HUES48 (cell line): ENCODE data around the gene GSTM2.
"Not testable (repeated sequence)": the region's sequence is repeated elsewhere in the genome, so short reads cannot be mapped to it uniquely, and the experiment has no call there.

Source experiments
- H3K27ac ChIP-seq: one replicate; pipeline ENCODE4 v1.7.0; 2013; ENCODE audit warnings: low read depth, low read length, inconsistent platforms
- H3K27me3 ChIP-seq: 2 replicates; pipeline ENCODE4 v1.6.1; 2013; ENCODE audit warnings: mild to moderate bottlenecking, low read length; ENCODE audit not compliant: control insufficient read depth, insufficient read depth
- H3K36me3 ChIP-seq: 2 replicates; pipeline ENCODE4 v1.6.1; 2013; ENCODE audit warnings: low read length; ENCODE audit not compliant: control insufficient read depth, insufficient read depth
- H3K4me1 ChIP-seq: 2 replicates; pipeline ENCODE4 v1.6.1; 2013; ENCODE audit warnings: mild to moderate bottlenecking, low read length; ENCODE audit not compliant: control insufficient read depth, insufficient read depth
- H3K4me3 ChIP-seq: 2 replicates; pipeline ENCODE4 v1.5.1; 2013; ENCODE audit warnings: mild to moderate bottlenecking, low read depth, low read length
- H3K9ac ChIP-seq: 2 replicates; pipeline ENCODE4 v1.6.1; 2013; ENCODE audit warnings: mild to moderate bottlenecking, low read depth, low read length, moderate library complexity
- H3K9me3 ChIP-seq: 2 replicates; pipeline ENCODE4 v1.6.1; 2013; ENCODE audit warnings: low read length; ENCODE audit not compliant: control insufficient read depth, insufficient read depth

The GSTM2 gene

DNA sequence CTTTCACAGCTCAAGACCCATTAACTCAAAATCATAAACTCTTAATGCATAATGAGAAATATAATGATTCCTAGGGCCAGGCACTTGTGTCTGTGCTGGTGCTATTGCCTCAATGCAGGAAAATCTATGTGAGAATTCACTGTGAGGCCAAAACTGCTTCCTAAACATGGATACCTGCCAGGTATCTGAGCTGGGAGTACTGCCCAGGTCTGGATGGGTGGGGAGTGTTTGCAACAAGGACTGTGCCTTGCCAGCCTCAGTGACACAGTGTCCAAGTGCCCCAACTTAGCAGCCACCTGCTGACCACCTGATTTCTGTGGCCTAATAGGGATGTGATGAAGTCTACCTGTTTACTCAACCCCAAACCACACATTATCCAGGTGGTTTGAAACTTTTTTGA lies 42.0 kb downstream of the GSTM2 start:
- H3K9me3 ChIP-seq, H3K9ac ChIP-seq, H3K4me3 ChIP-seq, H3K36me3 ChIP-seq, H3K4me1 ChIP-seq, H3K27me3 ChIP-seq, H3K27ac ChIP-seq: not testable (repeated sequence)

DNA sequence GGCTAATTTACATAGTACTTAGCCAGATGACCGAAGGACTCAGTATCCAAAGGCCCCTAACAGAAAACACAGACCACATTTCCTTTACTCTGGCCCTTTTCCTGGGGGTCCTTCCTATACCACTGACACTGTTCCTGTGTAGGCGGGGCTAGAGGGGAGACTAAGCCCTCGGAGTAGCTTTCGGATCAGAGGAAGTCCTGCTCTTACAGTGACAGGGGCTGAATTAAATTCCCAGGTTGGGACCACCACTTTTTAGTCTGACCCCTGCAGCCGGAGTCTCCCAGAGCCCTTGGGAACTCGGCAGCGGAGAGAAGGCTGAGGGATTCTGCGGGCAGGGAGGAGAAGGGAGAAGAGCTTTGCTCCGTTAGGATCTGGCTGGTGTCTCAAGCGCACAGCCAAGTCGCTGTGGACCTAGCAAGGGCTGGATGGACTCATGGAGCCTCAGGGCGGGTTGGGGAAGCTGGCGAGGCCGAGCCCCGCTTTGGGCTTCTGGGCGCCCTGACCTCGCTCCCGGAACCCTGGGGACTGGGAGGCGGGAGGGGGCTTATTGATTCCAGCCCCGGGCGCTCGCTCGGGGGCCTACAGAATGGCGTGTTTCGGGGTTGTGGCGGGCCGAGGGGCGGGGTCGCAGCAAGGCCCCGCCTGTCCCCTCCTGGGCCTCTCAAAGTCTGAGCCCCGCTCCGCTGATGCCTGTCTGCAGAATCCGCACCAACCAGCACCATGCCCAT lies 43.9 kb downstream of the GSTM2 start, which contains the start of gene GSTM5:
TSS of gene GSTM5 (plus strand) at position 659 of the 728 bp plus-strand sequence. CDS start at position 721, 62 bp downstream.
- H3K9ac ChIP-seq, H3K27ac ChIP-seq, H3K4me1 ChIP-seq, H3K4me3 ChIP-seq, H3K36me3 ChIP-seq, H3K27me3 ChIP-seq, H3K9me3 ChIP-seq: not testable (repeated sequence)

DNA sequence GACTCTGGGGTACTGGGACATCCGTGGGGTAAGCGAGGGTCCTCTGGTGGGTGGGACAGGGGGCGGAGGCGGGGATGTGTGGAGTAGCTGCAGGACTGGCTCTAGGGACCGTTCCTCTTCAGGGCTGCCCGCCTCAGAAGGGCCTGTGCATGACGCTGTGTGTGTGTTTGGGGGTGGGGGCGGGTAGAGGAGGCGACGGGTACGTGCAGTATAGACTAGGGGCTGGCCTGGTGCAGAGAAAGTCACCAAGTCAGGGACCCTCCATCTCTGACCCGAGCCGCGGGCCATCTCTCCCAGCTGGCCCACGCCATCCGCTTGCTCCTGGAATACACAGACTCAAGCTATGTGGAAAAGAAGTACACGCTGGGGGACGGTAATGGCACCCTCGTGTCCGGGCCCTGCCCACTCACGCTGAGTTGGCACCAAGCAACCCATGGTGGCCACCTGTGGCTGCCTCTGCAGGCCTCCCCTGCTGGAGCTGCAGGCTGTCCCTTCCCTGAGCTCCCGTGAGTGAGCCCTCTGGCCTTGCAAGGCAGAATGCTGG lies 44.5 kb downstream of the GSTM2 start:
- H3K4me1 ChIP-seq = no peaks in the 10 kb centered on the region
- H3K9me3 ChIP-seq = peaks cover 3% of the 10 kb centered on the region; the same call in 1 of the 2 replicates
- H3K27ac ChIP-seq = no peak overlapping the region
- H3K9ac ChIP-seq = no peak overlapping the region
- no peak overlapping the region for H3K4me3 ChIP-seq
- H3K27me3 ChIP-seq = no peaks in the 10 kb centered on the region
- no peaks in the 10 kb centered on the region for H3K36me3 ChIP-seq

DNA sequence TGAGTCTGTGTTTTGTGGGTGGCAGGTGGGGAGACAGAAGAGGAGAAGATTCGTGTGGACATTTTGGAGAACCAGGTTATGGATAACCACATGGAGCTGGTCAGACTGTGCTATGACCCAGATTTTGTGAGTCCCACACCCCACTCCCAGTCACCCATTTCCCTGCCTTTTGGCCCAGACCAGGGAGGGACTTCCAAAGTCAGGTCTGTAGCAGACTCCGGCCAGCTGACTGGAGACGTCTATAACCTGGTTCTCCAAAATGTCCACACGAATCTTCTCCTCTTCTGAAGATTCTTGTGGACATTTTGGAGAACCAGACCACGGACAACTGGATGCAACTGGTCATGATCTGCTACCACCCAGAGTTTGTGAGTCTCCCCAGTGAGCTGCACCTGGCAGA lies 45.8 kb downstream of the GSTM2 start:
- Histone ChIP-seq H3K36me3 (no peaks in the 10 kb centered on the region), H3K4me1 (no peaks in the 10 kb centered on the region), H3K27ac (no peak overlapping the region), H3K9ac (no peak overlapping the region), H3K27me3 (no peaks in the 10 kb centered on the region), H3K4me3 (no peak overlapping the region), H3K9me3 (no peaks in the 10 kb centered on the region)

DNA sequence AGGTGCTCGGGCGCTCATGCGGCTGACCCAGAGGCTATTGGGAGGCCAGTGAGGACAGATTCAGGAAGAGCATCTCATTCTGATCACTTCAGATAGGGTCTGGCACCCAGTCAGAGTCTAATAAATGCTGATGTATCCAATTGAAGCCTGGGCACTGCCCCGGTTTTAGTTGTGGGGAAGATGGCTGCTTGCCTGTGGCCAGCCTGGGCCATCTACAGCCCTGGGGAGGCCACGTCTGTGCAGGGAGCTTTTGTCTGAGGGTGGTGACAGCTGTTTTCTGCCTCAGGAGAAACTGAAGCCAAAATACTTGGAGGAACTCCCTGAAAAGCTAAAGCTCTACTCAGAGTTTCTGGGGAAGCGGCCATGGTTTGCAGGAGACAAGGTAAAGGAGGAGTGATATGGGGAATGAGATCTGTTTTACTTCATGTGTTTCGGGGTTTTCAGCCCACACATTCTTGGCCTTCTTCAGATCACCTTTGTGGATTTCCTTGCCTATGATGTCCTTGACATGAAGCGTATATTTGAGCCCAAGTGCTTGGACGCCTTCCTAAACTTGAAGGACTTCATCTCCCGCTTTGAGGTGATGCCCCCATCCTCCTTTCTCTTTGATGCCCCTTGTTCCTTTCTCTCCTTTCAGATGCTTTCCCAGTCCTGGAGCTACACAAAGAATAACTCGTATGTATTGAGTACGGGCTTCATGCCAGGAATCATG lies 47.0 kb downstream of the GSTM2 start:
- H3K4me3 ChIP-seq = no peak overlapping the region
- H3K4me1 ChIP-seq = no peaks in the 10 kb centered on the region
- H3K27ac ChIP-seq = no peak overlapping the region
- no peaks in the 10 kb centered on the region for H3K9me3 ChIP-seq
- no peaks in the 10 kb centered on the region for H3K27me3 ChIP-seq
- H3K9ac ChIP-seq = no peak overlapping the region
- no peaks in the 10 kb centered on the region for H3K36me3 ChIP-seq

DNA sequence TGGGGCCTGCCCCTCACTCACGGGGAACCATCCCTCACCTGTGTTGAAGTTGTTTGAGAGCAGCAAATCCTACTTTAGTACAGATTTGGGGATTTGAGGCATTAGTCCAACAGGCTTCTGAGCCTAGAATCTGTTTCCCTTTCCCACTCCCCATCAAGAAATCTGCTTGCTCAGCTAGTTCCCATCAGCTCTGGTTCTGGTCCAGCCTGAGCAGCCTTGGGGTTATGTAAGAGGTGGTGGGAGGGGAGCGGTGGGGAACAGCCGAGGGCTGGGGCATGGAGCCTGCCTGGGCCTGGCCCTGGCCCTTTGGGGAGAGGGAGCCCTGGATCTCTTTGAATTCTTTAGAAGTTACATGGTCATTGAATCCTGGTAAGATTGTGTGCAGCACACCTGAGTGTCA lies 48.3 kb downstream of the GSTM2 start:
- H3K27me3 ChIP-seq = no peaks in the 10 kb centered on the region
- H3K9me3 ChIP-seq = no peaks in the 10 kb centered on the region
- H3K4me1 ChIP-seq = no peaks in the 10 kb centered on the region
- H3K9ac ChIP-seq = no peak overlapping the region
- H3K27ac ChIP-seq = no peak overlapping the region
- H3K36me3 ChIP-seq = no peaks in the 10 kb centered on the region
- no peak overlapping the region for H3K4me3 ChIP-seq

DNA sequence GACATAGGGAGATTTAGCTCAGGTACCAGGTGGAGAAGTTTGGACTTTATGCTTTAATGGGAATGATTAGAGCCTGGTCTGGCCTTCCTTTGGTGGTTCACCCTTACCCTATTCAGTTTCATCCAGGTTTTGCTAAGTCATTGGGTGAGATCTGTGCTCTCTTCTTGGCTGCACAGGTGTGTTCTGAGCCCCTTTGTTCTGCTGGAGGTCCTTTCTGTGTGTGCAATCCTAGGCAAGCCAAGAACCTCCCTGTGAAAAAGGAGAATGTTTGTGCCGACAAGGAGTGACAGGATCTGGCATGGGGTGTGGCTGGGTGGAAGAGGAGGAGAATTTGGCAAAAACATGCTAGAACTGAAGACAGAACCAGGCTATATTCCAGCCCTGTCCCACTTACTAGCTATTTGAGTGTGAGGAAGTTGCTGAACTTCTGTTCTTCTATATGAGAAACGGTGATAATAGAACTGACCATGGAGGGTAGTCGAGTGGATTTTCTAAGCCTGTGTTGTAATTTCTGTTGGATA lies 48.8 kb downstream of the GSTM2 start:
- Histone ChIP-seq H3K9me3 (no peaks in the 10 kb centered on the region), H3K4me1 (no peaks in the 10 kb centered on the region), H3K27me3 (no peaks in the 10 kb centered on the region), H3K27ac (no peak overlapping the region), H3K36me3 (no peaks in the 10 kb centered on the region), H3K4me3 (no peak overlapping the region), H3K9ac (no peak overlapping the region)

DNA sequence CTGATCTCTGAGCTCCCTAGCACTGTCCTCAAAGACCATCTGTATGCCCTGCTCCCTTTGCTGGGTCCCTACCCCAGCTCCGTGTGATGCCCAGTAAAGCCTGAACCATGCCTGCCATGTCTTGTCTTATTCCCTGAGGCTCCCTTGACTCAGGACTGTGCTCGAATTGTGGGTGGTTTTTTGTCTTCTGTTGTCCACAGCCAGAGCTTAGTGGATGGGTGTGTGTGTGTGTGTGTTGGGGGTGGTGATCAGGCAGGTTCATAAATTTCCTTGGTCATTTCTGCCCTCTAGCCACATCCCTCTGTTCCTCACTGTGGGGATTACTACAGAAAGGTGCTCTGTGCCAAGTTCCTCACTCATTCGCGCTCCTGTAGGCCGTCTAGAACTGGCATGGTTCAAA lies 49.9 kb downstream of the GSTM2 start:
- no peaks in the 10 kb centered on the region for H3K4me1 ChIP-seq
- H3K9me3 ChIP-seq = no peaks in the 10 kb centered on the region
- H3K36me3 ChIP-seq = no peaks in the 10 kb centered on the region
- H3K27ac ChIP-seq = no peak overlapping the region
- H3K9ac ChIP-seq = no peak overlapping the region
- no peaks in the 10 kb centered on the region for H3K27me3 ChIP-seq
- H3K4me3 ChIP-seq = no peak overlapping the region

DNA sequence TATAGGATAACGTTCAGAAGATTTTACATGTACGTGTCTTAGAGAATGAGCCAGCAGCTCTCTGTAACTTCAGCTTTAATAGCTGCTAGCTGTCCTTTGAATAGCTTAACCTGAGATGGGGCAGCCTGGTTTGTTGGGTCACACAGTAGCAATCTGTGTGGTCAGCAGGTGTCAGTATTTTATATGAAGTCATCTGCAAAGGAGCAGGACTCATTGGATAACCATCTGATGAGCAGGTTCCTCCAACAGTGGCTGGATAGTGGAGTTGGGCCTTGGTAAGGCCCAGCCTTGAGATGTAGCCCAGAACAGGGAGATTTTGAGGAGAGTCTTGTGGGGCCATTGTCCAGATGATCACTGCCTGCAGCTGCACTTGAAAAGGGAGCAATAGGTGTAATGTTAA lies 50.6 kb downstream of the GSTM2 start:
- Histone ChIP-seq H3K9ac (no peak overlapping the region), H3K27ac (no peak overlapping the region), H3K27me3 (no peaks in the 10 kb centered on the region), H3K4me3 (no peak overlapping the region), H3K36me3 (no peaks in the 10 kb centered on the region), H3K9me3 (no peaks in the 10 kb centered on the region), H3K4me1 (no peaks in the 10 kb centered on the region)

DNA sequence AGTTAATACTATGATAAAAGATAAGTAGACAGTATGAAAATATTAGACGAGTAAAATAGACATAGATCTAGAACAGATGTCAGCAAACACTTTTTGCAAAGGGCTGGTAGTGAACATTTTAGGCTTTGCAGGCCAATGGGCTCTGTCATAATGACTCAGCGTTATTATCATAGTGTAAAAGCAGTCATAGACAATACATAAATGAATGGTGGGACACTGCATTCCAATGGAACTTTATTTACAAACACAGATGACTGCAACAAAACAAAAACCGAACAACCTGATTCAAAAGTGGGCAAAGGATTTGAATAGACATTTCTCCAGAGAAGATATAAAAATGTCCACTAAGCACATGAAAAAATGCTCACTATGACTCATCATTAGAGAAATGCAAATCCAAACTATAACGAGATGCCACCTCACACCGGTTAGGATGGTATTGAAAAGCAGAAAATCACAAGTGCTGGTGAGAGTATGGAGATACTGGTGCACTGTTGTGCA lies 51.5 kb downstream of the GSTM2 start:
- Histone ChIP-seq H3K27ac (no peak overlapping the region), H3K4me3 (no peak overlapping the region), H3K9ac (no peak overlapping the region), H3K27me3 (no peaks in the 10 kb centered on the region), H3K36me3 (no peaks in the 10 kb centered on the region), H3K4me1 (no peaks in the 10 kb centered on the region), H3K9me3 (no peaks in the 10 kb centered on the region)

DNA sequence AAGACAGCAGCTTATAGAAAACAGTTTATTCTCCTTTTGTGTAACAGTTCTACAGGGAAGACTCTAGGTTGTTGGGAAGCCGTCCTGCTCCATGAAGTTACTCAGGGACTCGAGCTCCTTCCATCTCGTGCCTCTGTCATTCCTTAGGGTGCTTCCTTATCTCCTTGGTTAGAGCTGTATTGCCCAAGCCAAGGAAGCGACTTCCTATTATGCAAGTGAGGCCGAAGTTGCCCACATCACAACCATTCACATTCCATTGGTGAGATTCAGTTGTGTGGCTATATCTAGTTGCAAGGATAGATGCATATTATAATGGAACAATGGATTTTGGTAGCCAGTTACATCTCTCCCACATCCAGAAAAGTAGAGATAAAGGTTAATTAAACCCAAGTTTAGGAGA lies 53.2 kb downstream of the GSTM2 start:
- Histone ChIP-seq H3K9ac (no peak overlapping the region), H3K27me3 (no peaks in the 10 kb centered on the region), H3K4me3 (no peak overlapping the region), H3K4me1 (no peaks in the 10 kb centered on the region), H3K9me3 (no peaks in the 10 kb centered on the region), H3K27ac (no peak overlapping the region), H3K36me3 (no peaks in the 10 kb centered on the region)
